Measurements from ENCODE around the gene IL37.
"Not testable (repeated sequence)": the region's sequence is repeated elsewhere in the genome, so short reads cannot be mapped to it uniquely, and the experiment has no call there.

IL37 gene

DNA sequence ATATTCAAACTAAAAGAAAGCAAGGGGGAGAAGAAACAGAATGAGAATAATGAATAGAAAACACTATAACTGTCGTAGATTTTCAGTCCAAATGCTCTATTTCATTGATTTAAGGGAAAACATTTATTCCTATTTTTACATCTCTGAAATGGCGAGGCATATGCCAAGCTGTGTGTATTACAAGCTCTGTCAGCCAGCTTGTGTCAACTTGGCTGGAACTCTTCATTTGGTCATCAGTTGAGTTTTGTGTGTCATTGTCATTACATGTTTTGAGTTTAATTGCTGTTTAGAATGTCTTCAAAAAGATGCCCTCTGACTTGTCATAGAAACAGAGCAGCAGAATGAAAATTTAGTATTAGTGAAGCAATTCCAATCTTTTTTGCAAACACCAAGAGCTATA, 8.1 kb upstream of the IL37 start:
- H3K4me3 ChIP-seq, result no peak overlapping the region
- no peak overlapping the region for H3K9ac ChIP-seq (ENCODE audit: insufficient read length)
- TF ChIP-seq EZH2 (IDR thresholded peaks at IDR 0.05), result no peak
- TF ChIP-seq POLR2AphosphoS5 (IDR thresholded peaks at IDR 0.05; ENCODE audit: borderline replicate concordance, low read depth, low read length), result no peak
- no peak for DNase-seq (ENCODE audit: low read depth, low spot score)
- no peaks in the 10 kb centered on the region for H3K36me3 ChIP-seq (ENCODE audit: insufficient read depth, low read length)
- no peak overlapping the region for H3K27ac ChIP-seq
- no peaks in the 10 kb centered on the region for H3K9me3 ChIP-seq (ENCODE audit: low read depth, low read length)

DNA sequence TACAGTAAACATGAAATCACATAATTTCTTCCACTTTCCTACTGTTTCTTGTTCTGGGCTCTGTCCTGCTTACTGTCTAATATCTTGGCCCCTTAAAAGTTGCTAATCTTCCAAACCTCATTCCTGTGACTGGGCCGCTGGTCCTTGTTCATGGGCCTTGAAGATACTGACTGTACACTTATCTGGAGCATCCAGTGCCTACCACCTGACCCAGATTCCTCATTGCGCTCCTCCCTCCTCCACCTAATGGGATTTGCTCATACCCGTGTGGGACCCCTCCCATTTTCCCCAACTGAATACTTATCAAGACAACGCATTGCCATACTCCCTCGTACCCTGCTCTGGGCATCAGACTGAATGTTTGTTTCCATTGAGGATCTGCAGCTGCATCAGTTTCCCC, 6.1 kb upstream of the IL37 start:
- TF ChIP-seq EZH2 (IDR thresholded peaks at IDR 0.05) (no peak), FOXP2 (optimal IDR thresholded peaks at IDR 0.05; ENCODE audit: control extremely low read depth, extremely low read length, insufficient read depth) (no peak), POLR2AphosphoS5 (IDR thresholded peaks at IDR 0.05; ENCODE audit: borderline replicate concordance, low read depth, low read length) (no peak)
- H3K4me3 ChIP-seq, result no peak overlapping the region
- no peaks in the 10 kb centered on the region for H3K36me3 ChIP-seq (ENCODE audit: insufficient read depth, low read length)
- no peak overlapping the region for H3K9ac ChIP-seq (ENCODE audit: insufficient read length)
- DNase-seq (ENCODE audit: low read depth, low spot score), result no peak
- no peak overlapping the region for H3K27ac ChIP-seq
- no peaks in the 10 kb centered on the region for H3K9me3 ChIP-seq (ENCODE audit: low read depth, low read length)

DNA sequence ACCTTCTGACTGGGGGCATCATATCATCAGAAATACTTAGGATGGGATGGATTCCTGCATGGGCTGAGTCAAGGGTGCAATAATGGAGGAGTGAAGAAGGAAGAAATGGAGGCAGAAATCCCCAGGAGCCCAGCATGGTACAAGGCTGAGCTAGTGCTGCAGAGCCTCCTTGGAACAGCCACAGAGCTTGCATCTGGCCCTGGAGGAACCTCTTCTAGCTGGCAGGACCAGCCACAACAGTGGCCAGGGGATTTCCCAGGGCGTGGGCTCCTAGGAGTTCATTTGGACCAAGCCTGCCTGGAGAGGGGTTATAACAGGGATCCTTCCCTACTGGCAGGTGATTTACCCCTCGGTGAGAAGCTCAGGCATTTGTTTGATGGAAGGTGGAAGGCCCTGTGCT, 4.7 kb upstream of the IL37 start:
- no peak for DNase-seq (ENCODE audit: low read depth, low spot score)
- H3K36me3 ChIP-seq (ENCODE audit: insufficient read depth, low read length), result no peaks in the 10 kb centered on the region
- H3K9ac ChIP-seq (ENCODE audit: insufficient read length), result no peak overlapping the region
- no peak overlapping the region for H3K27ac ChIP-seq
- no peaks in the 10 kb centered on the region for H3K9me3 ChIP-seq (ENCODE audit: low read depth, low read length)
- H3K4me3 ChIP-seq, result no peak overlapping the region
- TF ChIP-seq EZH2 (IDR thresholded peaks at IDR 0.05) (no peak), FOXP2 (optimal IDR thresholded peaks at IDR 0.05; ENCODE audit: control extremely low read depth, extremely low read length, insufficient read depth) (no peak), POLR2AphosphoS5 (IDR thresholded peaks at IDR 0.05; ENCODE audit: borderline replicate concordance, low read depth, low read length) (no peak)

DNA sequence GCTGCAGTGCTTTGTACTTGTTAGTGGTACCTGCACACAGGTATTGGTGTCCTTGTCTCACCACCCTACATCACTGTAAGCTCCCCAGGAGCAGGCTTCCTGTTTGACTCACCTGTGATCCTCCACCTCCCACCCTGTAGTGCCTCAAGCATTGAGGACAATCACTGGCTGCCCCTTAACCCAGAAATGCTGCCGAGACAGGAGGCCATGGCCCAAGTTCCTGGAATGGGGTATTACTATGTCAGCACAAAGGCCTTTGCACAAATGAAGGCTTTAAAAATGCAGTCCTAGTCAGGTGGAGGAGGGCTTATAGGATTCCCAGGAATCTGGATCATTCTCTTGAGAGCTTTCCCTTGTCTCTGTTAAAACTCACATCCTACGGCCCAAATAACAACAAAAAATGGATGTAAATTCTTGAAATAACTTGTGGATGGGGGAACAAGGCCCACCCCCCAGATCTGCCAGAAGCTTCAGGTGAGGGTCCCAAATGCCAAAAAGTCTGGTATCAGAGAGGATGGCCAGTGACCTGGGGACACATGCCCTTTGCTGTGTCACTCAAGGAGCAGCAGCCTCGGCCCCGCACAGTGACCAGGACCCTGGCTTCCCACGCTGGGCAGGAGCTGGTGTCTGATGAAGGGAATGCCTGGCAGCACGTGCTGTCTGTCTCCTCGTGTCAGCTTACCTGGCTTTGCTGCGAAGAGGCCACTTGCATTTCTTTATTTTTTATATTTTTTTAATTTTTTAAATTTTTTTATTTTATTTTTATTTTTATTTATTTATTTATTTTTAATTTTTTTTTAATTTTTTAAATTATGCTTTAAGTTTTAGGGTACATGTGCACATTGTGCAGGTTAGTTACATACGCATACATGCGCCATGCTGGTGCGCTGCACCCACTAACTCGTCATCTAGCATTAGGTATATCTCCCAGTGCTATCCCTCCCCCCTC, 3.7 kb upstream of the IL37 start:
- no peak for DNase-seq (ENCODE audit: low read depth, low spot score)
- Histone ChIP-seq H3K4me3 (no peak overlapping the region), H3K27ac (no peak overlapping the region), H3K9me3 (ENCODE audit: low read depth, low read length) (no peaks in the 10 kb centered on the region), H3K36me3 (ENCODE audit: insufficient read depth, low read length) (no peaks in the 10 kb centered on the region), H3K9ac (ENCODE audit: insufficient read length) (no peak overlapping the region)
- TF ChIP-seq FOXP2 (optimal IDR thresholded peaks at IDR 0.05; ENCODE audit: control extremely low read depth, extremely low read length, insufficient read depth) (no peak), POLR2AphosphoS5 (IDR thresholded peaks at IDR 0.05; ENCODE audit: borderline replicate concordance, low read depth, low read length) (no peak), EZH2 (IDR thresholded peaks at IDR 0.05) (no peak)

DNA sequence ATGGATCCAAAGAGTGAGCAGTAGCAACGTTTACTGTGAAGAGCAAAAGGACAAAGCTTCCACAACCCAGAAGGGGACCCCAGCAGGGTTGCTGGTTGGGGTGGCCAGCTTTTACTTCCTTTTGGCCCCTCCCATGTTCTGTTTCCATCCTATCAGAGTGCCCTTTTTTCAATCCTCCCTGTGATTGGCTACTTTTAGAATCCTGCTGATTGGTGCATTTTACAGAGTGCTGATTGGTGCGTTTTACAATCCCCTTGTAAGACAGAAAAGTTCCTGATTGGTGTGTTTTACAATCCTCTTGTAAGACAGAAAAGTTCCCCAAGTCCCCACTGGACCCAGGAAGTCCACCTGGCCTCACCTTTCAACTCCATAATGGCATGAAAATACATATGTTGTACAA, 2.4 kb upstream of the IL37 start:
- not testable (repeated sequence) for H3K36me3 ChIP-seq (ENCODE audit: insufficient read depth, low read length); H3K27ac ChIP-seq; H3K9me3 ChIP-seq (ENCODE audit: low read depth, low read length); DNase-seq (ENCODE audit: low read depth, low spot score); H3K9ac ChIP-seq (ENCODE audit: insufficient read length); H3K4me3 ChIP-seq

DNA sequence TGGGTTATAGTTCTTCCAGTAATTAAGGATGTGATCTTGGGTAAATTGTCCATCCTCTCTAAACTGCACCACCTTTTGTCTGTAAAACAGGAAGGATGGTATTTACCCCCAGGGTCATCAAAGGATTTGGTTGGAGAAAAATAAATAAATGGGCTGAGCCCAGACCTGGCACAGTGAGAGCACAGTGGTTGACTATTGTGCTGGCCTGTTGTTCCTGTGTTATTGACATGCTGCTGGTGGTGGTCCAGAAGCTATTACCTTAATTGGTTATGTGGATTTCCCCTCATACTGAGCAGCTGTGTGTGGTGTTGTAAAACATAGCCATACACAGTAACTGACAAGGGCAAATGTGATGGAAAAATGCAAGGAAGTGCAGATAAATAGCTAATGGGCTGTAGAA, 746 bp upstream of the IL37 start:
- Histone ChIP-seq H3K4me3 (no peak overlapping the region), H3K9ac (ENCODE audit: insufficient read length) (no peak overlapping the region), H3K9me3 (ENCODE audit: low read depth, low read length) (no peaks in the 10 kb centered on the region), H3K27ac (no peak overlapping the region), H3K36me3 (ENCODE audit: insufficient read depth, low read length) (no peaks in the 10 kb centered on the region)
- no peak for DNase-seq (ENCODE audit: low read depth, low spot score)
- TF ChIP-seq EZH2 (IDR thresholded peaks at IDR 0.05) (no peak), POLR2AphosphoS5 (IDR thresholded peaks at IDR 0.05; ENCODE audit: borderline replicate concordance, low read depth, low read length) (no peak), FOXP2 (optimal IDR thresholded peaks at IDR 0.05; ENCODE audit: control extremely low read depth, extremely low read length, insufficient read depth) (no peak)

DNA sequence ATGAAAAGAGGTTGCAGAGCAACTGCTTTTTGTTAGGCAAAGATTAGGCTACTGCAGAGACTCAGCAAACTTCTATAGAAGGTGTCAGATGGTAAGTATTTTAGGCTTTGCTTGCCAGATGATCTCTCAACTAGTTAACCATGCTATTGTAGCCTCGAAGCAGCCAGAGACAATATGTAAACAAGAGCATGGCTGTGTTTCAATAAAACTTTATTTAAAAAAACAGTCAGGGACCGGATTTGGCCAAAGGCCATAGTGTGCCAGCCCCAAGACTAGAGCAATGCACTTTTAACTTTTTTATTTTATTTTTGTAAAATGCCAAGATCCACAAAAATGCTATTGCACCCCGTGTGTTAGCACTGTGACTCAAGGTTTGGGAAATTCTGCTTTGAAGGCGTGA, 1.4 kb downstream of the IL37 start:
- Histone ChIP-seq H3K9me3 (ENCODE audit: low read depth, low read length) (no peaks in the 10 kb centered on the region), H3K9ac (ENCODE audit: insufficient read length) (no peak overlapping the region), H3K27ac (no peak overlapping the region), H3K4me3 (no peak overlapping the region), H3K36me3 (ENCODE audit: insufficient read depth, low read length) (no peaks in the 10 kb centered on the region)
- DNase-seq (ENCODE audit: low read depth, low spot score), result no peak
- TF ChIP-seq EZH2 (IDR thresholded peaks at IDR 0.05) (no peak), POLR2AphosphoS5 (IDR thresholded peaks at IDR 0.05; ENCODE audit: borderline replicate concordance, low read depth, low read length) (no peak), FOXP2 (optimal IDR thresholded peaks at IDR 0.05; ENCODE audit: control extremely low read depth, extremely low read length, insufficient read depth) (no peak)

DNA sequence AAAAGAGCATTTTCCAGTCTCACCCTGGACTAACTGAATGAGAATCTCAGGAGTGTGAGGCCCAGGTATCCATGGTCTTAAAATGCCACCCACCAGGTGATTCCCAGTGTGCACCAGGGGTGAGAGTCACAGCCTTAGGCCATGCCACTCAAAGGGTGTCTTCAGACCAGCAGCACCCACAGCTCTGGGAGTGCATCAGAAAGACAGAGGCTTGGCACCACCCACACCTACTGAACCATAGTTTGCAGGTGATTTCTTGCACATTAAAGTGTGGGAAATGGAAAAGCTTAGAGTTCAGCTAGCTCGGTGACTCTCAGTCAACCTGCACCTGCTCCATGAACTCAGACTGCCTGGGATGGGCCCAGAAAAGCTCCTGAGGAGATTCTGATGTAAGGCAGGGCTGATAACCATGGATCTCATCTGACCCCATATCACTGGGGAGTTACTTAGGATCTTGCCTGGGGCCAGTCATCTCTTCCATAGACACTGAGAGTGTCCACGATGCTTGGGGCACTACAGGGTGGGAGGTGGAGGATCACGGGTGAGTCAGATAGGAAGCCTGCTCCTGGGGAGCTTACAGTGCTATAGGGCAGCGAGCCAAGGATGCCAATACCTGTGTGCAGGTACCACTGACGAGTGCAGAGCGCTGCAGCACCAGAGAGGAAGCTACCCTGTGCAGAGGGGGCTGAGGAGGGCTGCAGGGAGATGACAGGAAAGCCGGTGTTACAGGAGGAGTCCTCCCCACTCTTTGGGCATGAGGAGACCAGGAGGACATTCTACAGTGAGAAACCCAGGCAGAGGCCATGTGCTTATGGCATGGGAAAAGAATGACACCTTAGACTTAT, 4.6 kb downstream of the IL37 start:
- H3K27ac ChIP-seq, result no peak overlapping the region
- no peak overlapping the region for H3K9ac ChIP-seq (ENCODE audit: insufficient read length)
- DNase-seq (ENCODE audit: low read depth, low spot score), result no peak
- H3K36me3 ChIP-seq (ENCODE audit: insufficient read depth, low read length), result no peaks in the 10 kb centered on the region
- TF ChIP-seq FOXP2 (optimal IDR thresholded peaks at IDR 0.05; ENCODE audit: control extremely low read depth, extremely low read length, insufficient read depth) (no peak), POLR2AphosphoS5 (IDR thresholded peaks at IDR 0.05; ENCODE audit: borderline replicate concordance, low read depth, low read length) (no peak), EZH2 (IDR thresholded peaks at IDR 0.05) (no peak)
- H3K9me3 ChIP-seq (ENCODE audit: low read depth, low read length), result no peaks in the 10 kb centered on the region
- no peak overlapping the region for H3K4me3 ChIP-seq
